GM18873 (cell line): ENCODE data around the gene BATF.

Source experiments
- ATAC-seq: cut with Tn5 transposase; IDR thresholded peaks from one replicate; pipeline ENCODE4 v1.9.1; 2021; ENCODE audit warnings: mild to moderate bottlenecking, moderate library complexity, moderate number of reproducible peaks; ENCODE audit not compliant: unreplicated experiment, low FRiP score

BATF gene

DNA sequence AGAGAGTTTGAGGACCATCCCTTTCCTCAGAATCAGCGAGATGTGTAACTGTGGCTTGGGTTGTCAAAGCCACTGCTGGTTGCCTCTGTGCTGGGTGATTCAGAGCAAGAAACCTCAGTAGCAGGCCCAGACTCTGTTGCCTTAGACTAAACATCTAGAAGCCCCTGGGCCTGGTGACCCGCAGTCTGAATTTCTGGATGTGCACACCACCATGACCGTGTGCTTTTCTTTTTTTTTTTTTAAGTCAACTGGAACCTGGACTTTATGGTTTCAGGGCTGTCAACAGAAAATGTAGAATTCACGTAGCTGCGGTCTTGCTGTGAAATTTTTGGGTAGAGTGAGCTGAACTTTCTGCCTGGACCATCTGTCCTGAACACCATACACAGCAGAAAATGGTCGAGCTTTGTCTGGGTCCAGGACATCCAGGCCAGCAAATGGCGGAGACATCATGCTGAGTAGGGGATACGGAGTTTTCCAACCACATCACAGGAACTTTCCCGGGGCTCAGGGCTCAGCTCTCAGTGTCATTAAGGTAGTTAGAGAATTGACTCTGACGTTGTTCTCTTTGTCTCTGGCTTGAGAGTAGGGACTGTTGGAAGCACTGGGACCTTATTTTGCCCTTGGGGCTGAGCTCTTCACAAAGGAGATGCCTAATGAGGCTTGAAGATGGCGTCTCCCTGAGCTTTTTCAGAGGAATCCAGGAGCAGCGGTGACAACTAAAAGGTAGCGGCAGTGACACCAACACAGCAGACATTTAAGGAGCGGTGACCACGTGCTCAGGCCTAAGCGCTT lies 23.0 kb upstream of the BATF start:
- peak; percentile 52 for ATAC-seq

DNA sequence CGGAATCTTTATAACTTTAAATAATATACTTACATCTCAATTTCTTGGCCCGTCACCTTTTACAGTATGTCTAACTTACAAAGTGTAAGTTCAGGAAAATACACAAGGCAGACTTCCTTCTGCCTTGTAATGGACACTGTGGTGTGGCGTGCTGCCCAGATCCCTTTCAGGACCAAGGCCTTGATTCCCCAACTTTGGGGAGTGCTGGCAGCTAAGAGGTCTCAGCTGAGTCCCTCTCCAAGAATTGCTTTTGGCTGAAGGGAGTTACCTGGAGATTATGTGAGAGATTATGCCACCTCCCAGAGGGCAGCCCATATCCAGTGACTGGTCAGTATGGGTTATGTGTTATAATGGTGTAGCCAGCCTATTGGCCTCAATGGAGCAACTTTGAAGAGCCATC lies 21.2 kb upstream of the BATF start:
- ATAC-seq, result no peak

DNA sequence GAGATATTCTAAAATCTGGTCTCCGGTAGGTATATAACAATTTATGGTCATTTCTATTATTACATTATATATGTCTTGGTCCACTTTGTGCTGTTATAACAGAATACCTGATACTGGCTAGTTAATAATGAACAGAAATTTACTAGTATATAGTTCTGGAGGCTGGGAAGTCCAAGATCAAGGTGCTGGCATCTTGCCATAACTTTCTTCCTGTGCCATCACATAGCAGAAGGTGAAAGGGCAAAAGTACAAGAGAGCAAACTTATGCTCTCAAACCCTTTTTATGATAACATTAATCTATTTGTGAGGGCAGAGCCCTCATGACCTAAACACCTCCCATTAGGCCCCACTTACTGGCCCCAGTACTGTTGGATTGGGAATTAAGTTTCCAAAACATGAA lies 17.9 kb upstream of the BATF start:
- ATAC-seq, result no peak

DNA sequence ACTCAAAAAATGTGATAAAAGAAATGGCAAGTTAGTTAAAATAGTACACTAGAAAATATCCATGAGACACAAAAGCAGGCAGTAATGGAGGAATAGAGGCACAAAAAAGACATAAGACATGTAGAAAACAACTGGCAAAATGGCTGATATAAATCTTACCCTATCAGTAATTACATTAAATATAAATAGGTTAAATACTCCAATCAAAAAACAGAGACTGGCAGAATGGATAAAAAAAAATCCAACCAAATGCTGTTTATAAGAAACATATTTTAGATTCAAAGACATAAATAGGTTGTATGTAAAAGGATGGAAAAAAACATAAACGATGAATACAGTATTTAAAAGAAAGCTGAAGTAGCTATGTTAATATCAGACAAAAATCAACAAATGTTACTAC lies 15.3 kb upstream of the BATF start:
- no peak for ATAC-seq

DNA sequence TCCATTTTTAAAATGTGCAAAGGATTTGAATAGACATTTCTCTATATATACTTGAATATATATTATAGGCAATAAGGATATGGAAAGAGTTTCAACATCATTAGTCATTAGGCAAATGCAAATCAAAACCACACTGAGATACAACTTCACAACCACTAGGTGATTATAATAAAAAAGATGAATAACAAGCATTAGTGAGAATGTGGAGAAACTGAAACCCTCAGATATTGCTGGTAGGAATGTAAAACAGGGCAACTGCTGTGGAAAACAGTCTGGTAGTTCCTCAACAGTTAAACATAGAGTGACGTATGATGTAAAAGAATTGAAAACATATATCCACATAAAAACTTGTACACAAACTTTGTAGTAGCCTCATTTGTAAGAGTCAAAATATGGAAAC lies 11.7 kb upstream of the BATF start:
- ATAC-seq, result no peak

DNA sequence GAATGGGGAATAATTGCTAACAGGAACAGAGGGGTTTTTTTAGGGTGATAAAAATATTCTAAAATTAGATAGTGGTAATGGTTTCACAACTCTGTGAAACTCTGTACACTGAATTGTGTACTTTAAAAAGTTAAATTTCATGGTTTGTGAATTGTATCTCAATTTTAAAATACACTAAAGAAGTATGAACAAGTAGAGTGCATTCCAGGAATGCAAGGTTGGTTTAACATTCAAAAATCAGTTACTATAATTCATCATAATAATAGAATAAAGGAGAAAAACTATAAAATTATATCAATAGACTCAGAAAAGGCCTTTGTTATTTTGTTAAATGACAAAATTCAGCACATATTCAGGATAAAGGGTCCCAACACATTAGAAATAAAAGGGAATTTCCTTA lies 11.1 kb upstream of the BATF start:
- no peak for ATAC-seq

DNA sequence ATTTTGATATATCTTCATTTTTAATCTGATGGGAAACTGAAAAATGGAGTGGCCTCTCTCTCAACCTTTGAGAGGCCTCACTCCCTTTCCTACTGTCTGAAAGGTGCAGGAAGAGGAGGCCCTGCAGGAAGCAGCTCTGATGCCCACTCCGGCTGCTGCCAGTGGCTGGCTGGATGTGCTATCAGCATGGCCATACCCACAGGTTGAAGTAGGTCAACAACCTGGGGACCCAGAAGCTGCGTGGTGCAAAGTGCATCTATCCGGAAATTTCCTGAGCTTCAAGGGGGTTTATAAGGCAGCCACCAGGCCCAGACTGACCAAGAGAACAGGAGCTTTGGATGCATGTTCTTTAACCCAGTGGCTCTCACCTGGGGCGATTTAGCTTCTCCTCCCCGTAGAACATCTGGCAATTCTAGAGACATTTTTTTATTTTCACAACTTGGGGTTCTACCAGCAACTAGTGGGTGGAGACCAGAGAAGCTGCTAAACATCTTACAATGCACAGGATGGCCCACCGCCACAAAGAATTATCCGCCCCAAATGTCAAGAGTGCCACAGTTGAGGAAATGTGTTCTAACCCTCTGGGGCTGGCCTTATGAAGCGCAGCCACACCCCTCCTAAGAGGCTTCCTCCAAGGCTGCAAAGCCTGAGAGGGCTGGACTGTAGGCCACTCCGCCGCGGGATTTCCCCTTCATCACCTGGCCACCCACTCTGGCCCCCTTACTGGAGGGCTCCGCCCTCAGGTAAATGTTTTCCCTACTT lies 8.2 kb upstream of the BATF start:
- peak; percentile 28 for ATAC-seq

DNA sequence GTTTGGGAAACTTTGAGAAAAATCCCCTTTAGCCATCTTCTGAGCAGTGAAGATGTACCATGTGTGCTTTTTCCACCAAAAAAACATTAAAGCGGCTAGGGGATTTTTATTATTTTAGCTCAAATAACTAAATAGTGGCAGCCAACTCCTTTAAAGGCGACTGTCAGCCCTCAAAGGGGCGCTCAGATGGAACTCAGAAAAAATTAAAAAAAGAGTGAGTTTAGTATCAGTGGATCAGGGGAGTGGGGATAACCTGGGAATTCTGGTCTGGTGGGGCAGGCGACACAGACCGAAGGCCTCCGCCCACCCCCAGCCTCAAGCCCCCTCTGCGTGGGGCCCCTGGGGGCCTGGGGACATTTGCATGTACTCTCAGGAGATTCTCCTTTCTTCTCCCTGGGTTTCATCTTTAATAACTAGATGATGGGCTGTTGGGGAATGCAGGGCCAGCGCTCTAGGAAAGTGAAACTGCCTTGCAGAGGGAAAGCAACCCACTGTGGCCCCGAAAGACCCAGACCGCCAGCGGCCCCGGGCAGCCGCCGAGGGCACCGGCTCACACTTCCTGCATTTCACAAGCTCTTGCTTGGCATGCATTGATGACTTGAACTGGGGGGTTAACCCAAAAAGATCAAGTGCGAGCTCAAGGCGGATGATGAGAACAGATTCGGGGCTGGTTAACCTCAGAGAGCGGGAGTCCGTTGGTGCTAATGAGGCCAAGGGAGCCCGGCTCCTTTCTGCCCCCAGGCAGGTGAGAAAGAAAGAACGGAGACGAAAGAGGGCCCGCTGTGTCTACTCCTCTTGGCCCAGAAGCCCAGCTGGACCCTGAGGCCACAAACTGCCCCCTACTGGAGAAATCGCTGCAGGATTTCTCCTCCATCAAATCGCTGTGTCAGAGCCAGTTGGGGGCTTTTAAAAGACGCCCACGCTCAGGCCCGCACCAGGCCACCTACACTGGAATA lies 7.3 kb upstream of the BATF start:
- ATAC-seq, result peak; percentile 42

DNA sequence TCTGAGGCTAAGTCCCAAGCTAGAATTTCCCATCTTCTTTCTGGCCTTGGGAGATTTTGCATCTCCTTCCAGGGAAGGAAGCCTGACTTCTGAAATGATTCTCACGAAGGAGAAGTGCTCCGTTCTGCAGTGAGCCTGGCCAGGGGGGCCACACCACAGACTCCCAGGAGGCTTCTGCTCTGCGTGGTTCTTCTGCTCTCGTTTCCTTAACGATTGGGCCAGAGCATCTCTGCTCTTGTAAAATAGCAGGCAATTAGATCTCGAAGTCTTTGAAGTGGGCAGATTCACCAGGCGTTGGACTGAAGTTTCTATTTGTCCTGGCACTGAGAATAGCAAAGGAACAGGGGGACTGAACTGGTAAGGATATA lies 6.7 kb upstream of the BATF start:
- ATAC-seq, result peak; percentile 34

DNA sequence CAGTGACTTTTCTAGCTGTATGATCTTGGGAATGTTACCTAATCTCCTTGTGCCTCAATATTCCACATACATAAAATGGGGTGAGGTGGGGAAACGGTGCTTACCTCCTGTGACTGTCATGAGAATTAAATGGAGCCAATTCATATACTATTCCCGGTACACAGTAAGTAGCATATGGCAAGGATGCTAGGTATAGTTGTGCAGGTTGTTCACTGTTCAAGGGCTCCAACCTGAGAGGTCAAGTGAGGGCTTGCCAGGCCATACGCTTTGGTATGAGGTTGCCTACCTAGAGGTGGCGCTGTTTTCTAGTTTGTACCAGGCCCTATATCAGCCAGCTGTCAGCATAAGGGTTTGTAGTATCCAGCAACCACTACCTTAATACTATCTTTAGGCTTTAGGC lies 3.6 kb upstream of the BATF start:
- ATAC-seq, result no peak

DNA sequence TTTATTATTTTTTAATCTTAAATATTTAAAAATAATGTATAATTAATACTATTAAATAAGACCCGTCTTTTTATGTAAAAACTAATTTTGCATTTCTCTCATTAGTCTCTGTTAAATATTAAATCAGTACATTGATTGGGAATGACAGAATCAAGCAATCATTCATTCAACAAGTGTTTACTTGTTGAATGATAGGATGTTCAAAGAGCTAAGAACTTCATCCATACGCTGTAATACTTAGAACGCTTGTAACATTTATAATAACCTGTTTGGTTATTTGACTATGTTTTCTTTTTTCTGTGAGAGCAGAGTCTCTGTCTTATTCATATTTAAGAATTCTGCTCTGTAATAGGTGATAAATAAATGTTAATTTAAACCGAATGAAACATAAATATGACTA lies 2.9 kb upstream of the BATF start:
- no peak for ATAC-seq

DNA sequence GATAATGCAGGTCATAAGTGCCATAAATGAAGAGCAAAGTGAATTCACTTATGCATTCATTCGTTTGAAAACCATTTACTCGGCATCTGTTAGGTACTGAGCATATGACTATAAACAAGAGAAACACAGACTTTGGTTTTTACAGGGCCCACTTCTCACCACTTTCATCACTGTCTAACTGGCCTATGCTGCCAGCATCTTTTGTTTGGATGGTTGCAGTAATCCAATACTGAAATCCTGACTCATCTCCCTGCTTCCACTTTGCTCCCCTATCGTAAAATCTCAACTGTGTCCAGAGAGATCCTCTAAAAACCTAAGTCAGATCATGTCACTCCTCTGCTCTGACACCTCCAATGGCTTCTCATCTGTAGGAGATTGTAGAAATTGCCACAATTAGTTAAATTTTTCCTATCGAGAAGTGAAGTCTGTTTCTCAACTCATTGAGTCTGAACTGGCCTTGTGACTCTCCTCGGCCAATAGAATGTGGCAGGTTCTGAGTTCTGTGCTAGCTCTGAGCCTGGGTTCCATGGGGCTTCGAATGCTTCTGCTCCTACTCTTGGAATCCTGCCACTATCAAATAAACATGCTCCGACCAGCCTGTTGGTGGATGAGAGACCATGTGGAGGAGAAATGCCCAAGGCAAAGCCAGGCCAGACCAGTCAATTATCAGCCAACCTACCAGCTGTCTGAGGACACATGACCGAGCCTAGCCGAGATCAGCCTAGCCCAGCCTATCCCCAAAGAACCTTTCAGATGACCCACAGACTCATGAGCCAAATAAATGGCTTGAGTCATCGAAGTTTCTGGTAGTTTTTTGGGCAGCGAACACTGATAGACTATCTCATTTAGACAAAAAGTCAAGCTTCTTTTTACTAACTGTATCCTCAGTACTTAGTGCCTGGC lies 2.2 kb upstream of the BATF start:
- ATAC-seq, result no peak

DNA sequence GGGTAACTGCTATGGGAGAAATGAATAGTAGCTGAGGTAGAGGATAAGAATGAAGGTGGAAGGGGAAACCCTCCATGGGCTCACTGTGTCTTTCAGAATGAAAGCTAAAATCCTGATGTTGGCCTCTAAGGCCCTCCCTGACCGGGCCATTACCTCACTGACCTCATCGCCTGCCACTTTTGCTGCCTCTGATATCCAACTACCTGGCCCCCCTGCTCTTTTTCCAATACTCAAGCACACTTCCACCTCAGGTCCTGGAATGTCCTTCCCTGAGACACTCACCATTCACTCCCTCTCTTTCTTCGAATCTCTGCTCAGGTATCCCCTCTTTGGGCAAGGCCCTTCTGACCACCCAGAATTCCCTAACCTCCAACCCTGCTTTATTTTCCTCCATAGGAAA lies 1.4 kb upstream of the BATF start:
- no peak for ATAC-seq

DNA sequence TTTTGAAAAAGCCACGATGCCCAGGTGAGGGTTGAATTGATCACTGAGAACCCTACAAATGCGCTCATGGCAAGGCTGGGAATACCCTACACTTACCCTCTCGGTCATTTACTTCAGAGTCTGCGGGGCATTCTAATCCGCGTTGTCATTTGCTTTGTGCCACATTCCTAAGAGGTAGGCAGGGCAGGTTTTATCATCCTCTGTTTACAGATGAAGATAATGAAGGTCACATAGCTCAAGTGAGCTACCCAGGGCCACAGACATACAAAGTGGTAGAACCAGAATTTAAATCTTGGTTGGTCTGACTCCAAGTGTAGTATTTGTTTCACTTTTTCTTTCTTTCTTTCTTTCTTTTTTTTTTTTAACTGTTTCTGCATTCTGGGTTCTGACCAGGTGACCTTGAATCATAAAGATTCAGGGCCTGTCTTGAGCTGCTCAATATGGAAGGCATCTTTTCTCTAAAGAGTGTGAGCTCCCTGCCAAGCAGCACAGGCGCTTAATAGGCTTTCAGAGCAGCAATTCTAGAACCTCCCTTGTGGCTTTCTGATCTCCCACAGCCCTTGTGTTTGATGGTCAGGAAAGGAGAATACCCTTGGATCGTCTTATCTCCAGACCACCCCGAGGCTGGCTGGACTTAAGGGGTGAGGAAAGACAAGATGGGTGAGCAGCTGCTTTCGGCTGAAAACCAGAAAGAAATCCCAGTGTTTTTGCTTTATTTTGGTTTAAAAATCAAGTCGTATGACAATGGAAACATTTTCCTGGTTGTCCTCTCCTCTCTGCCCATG lies 662 bp upstream of the BATF start:
- no peak for ATAC-seq

DNA sequence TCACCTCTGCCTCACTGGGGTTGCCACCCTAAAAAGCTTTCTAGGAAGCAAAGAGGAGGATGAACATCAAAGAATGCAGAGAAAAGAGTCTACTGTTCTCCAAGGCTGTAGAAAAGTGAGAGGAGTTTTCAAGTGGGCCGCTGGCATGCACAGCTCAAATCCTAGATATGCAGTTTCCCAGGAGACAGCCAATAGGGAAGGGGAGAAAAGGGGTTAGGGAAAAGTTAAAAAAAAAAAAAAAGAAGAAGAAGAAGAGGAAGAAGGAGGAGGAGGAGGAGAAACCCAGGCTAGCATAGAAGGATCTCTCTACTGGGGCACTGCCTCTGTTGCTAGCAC lies 682 bp downstream of the BATF start:
- no peak for ATAC-seq

DNA sequence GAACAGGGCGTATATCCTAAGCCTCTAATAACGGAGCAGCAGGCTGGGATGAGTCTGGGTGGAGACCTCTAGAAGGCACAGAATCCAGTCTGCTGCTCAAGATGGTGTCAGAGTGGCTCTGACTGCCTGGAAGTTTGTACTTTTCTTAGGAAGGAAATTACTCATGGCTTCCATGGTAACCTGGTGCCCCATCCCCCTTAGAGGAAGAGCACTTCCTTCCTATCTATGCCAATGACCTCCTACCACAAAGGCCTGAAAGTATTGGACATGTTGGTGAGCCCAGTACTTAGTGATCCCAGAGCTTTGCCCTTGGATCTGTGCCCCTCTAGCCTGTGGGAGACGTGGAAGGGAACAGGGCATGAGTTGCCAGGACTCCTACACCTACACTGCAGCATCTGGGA lies 1.5 kb downstream of the BATF start:
- no peak for ATAC-seq

DNA sequence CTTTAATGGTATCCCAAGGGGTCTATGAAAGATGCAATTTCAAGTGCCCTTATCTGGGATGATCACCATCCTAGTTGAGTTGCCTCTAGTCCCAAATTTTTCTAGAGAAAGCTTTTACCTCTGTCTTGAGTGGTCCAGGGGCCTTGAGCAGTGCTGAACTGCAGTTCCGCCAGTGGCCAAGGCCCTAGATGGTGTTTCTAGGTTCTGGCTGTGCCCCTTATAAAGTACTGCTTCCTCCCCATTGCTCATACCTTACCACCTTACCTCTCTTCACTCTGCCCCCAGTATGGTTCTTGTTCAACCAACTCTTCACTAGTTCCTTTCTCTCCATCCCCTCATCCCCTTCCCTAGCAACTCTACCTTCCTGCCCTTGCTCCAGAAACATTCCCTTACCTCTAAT lies 3.7 kb downstream of the BATF start:
- no peak for ATAC-seq

DNA sequence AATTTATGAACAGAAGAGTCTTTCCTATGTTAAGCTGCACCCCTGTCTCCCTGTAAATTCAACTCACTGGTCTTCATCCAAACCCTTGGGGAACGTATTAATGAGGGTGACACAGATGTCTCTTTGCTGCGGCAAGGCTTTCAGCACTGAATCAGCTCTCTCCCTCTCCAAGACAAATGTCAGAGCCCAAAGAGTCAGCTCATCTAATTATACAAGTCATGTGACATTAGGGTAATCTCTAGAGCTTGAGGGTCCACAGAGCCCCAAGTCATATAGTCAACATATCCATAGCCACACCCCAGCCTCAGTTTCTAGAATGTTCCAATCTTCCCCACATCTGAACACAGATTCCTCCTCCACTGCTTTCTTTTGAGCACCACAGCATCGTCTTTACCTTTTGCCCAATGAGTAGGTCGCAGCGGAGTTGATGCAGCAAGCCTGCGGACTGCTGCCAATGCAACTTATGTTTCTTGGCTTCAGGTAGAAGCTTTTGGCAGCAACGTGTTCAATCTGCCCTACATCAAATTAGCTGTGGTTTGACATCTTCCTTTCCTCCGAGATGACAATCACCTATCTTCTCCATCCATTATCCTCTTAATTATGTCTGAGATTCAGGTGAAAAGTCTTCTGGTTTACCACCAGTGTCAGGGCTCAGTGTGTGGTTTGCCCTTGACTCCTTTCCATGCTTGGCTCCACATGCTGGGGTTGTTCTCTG lies 5.3 kb downstream of the BATF start:
- ATAC-seq, result no peak

DNA sequence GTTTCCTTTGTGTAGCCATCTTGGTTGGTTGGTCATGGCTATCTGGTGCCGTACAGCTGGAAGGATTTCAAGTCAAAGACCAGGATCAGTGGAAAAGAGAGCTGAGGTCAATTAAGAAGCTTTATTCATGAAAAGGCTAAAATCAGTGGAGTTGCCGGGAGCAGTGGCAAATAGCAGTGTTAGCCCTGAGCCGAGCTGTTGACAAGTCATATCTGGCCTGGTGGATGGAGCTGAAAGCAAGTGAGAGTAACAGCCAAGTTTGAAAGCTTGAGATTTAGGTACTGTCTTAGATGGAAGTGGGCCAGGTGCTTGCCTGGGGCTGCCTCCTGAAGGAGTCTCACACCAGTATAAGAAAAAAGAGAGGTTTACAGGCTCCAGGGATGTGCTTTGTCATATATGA lies 9.0 kb downstream of the BATF start:
- no peak for ATAC-seq
